ENCODE results near the gene PCF11.

- TF ChIP-seq CTCF (IDR thresholded peaks at IDR 0.05) (no peak), ELF4 (CRISPR knock-in tag; IDR thresholded peaks at IDR 0.05; ENCODE audit: low read depth) (no peak), JUN (CRISPR knock-in tag; IDR thresholded peaks at IDR 0.05) (no peak), MAX (CRISPR knock-in tag; IDR thresholded peaks at IDR 0.05) (no peak)
- TF ChIP-seq, protein P1, sequence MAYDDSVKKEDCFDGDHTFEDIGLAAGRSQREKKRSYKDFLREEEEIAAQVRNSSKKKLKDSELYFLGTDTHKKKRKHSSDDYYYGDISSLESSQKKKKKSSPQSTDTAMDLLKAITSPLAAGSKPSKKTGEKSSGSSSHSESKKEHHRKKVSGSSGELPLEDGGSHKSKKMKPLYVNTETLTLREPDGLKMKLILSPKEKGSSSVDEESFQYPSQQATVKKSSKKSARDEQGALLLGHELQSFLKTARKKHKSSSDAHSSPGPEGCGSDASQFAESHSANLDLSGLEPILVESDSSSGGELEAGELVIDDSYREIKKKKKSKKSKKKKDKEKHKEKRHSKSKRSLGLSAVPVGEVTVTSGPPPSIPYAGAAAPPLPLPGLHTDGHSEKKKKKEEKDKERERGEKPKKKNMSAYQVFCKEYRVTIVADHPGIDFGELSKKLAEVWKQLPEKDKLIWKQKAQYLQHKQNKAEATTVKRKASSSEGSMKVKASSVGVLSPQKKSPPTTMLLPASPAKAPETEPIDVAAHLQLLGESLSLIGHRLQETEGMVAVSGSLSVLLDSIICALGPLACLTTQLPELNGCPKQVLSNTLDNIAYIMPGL (CRISPR knock-in tag; IDR thresholded peaks at IDR 0.05): no peak
These were observed 3.2 kb upstream of the PCF11 start for GRCh38 chr11:83153764-83154163.
